Subcutaneous adipose tissue (tissue), 4 donors: ENCODE measurements around the gene PTGR1. TPM values are rescaled to one million over a fixed set of nuclear protein-coding genes. Genes with fewer than 3 reads are reported as not detected.

Experiments
- total RNA-seq, 4 donors: library from RNA; depleted of rRNA; stranded (reverse); fragments of >200 nt; gene quantifications; one replicate each; pipeline ENCODE4 v1.1.0, GENCODE V29; 2016
- TF ChIP-seq, protein P1 (sequence below): fragments of 450-650 bp; IDR thresholded peaks from one replicate; pipeline ENCODE4 v1.5.1; 2016; ENCODE audit warnings: low read depth, mild to moderate bottlenecking, control low read depth, antibody characterized with exemption, moderate library complexity

The PTGR1 gene
- total RNA-seq, 4 donors from 2014 or later: 33.6 to 87.4 (median 64.8) TPM

GRCh38 chr9:111597852-111598732 lies 1.4 kb downstream of the PTGR1 start:
- TF ChIP-seq, protein P1, sequence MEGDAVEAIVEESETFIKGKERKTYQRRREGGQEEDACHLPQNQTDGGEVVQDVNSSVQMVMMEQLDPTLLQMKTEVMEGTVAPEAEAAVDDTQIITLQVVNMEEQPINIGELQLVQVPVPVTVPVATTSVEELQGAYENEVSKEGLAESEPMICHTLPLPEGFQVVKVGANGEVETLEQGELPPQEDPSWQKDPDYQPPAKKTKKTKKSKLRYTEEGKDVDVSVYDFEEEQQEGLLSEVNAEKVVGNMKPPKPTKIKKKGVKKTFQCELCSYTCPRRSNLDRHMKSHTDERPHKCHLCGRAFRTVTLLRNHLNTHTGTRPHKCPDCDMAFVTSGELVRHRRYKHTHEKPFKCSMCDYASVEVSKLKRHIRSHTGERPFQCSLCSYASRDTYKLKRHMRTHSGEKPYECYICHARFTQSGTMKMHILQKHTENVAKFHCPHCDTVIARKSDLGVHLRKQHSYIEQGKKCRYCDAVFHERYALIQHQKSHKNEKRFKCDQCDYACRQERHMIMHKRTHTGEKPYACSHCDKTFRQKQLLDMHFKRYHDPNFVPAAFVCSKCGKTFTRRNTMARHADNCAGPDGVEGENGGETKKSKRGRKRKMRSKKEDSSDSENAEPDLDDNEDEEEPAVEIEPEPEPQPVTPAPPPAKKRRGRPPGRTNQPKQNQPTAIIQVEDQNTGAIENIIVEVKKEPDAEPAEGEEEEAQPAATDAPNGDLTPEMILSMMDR: no peak

GRCh38 chr9:111588846-111589245 lies 10.6 kb downstream of the PTGR1 start:
- TF ChIP-seq, protein P1: no peak

GRCh38 chr9:111586378-111586777 lies 13.1 kb downstream of the PTGR1 start:
- TF ChIP-seq, protein P1: no peak

GRCh38 chr9:111582888-111583287 lies 16.6 kb downstream of the PTGR1 start:
- TF ChIP-seq, protein P1: no peak

- TF ChIP-seq, protein P1: no peak
These were observed 26.4 kb downstream of the PTGR1 start for GRCh38 chr9:111572950-111573604.

DNA sequence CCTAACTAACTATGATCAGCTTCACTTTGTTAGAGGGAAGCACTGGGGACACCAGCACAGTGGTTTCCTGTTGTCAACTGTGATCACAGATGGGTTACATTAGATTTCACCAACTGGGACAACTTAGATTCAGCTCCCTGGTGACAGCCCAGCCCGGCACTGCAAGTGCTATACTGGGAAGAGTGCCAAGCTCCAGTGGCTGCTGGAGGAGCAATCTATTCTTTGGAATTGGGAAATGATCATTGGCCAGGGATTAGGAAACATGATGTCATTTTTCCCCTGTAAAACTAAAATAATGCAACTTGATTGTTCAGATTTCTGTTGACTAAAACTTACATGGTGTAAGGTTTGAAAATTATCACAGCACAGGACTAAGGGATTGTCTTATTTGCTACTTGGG lies 33.2 kb downstream of the PTGR1 start:
- TF ChIP-seq, protein P1: no peak

DNA sequence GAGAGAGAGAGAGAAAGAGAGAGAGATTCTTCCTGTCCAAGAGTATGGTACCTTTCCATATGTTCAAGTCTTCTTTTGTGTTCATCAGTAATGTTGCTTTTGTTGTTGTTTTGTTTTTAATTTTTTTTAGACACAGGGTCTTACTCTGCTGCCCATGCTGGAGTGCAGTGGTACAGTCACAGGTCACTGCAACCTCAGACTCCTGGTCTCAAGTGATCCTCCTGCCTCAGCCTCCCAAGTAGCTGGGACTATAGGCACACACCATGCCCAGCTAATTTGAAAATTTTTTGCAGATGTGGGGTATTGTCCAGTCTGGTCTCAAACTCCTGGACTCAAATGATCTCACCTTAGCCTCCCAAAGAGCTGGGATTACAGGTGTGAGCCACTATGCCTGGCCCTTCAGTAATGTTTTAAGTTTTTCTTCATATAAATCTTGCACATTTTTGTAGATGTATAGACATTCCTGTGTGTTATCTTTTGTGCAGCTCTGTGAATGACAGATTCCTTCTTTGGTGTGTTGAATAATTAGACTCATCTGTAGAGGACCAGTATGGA lies 38.2 kb downstream of the PTGR1 start:
- TF ChIP-seq, protein P1: no peak
